ENCODE data around the gene RPS6KB1. TPM values are rescaled to one million over a fixed set of nuclear protein-coding genes. Genes with fewer than 3 reads are reported as not detected.

Gene RPS6KB1
- total RNA-seq, 2 experiments from 2014 or later, result 31.1 to 47.1 TPM

DNA sequence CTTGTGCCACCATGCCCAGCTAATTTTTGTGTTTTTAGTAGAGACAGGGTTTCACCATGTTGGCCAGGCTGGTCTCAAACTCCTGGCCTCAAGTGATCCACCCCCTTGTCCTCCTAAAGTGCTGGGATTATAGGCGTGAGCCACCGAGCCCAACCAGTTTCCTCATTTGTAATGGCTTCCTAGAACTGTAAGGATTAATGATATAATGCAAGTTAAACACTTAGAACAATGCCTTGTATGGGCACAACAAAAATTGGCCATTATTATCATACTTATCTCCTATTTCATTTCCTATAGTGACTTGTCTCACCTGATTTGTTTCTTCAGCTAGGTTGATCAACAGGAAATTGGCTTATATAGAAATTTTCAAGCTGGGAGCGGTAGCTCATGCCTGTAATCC is 14.3 kb upstream of the RPS6KB1 start:
- H3K4me2 ChIP-seq (ENCODE audit: low read length), result no peak overlapping the region
- BruUV-seq (replicated peaks), result no TSS peak
- no peak for DNase-seq (ENCODE audit: low spot score)
- no peaks in the 10 kb centered on the region for H3K4me1 ChIP-seq (ENCODE audit: insufficient read depth, low read length, poor library complexity, severe bottlenecking)
- no peaks in the 10 kb centered on the region for H3K9me2 ChIP-seq (ENCODE audit: insufficient read depth, low read length)
- H4K20me1 ChIP-seq (ENCODE audit: insufficient read depth, low read length), result no peaks in the 10 kb centered on the region
- no peak overlapping the region for H3K4me3 ChIP-seq (ENCODE audit: low read depth, low read length, poor library complexity, severe bottlenecking)
- H3K27ac ChIP-seq (ENCODE audit: low read depth, low read length, poor library complexity, severe bottlenecking), result no peak overlapping the region
- H3K9me3 ChIP-seq (ENCODE audit: low read length), result no peaks in the 10 kb centered on the region
- no peak for TF ChIP-seq EZH2phosphoT487 (IDR thresholded peaks at IDR 0.05; ENCODE audit: borderline replicate concordance, low read depth, low read length)
- TF ChIP-seq, protein P1, sequence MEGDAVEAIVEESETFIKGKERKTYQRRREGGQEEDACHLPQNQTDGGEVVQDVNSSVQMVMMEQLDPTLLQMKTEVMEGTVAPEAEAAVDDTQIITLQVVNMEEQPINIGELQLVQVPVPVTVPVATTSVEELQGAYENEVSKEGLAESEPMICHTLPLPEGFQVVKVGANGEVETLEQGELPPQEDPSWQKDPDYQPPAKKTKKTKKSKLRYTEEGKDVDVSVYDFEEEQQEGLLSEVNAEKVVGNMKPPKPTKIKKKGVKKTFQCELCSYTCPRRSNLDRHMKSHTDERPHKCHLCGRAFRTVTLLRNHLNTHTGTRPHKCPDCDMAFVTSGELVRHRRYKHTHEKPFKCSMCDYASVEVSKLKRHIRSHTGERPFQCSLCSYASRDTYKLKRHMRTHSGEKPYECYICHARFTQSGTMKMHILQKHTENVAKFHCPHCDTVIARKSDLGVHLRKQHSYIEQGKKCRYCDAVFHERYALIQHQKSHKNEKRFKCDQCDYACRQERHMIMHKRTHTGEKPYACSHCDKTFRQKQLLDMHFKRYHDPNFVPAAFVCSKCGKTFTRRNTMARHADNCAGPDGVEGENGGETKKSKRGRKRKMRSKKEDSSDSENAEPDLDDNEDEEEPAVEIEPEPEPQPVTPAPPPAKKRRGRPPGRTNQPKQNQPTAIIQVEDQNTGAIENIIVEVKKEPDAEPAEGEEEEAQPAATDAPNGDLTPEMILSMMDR (conservative IDR thresholded peaks at IDR 0.05; ENCODE audit: low read length), result no peak
- peaks cover 52% of the 10 kb centered on the region for H3K36me3 ChIP-seq (ENCODE audit: insufficient read depth, low read length)
- POLR2A ChIA-PET, result interaction anchor here (0.7 kb wide), 2 partner anchors 13 to 119 kb away, joined by 3 read pairs; no protein-coding TSS in a partner anchor
- H3K79me2 ChIP-seq (ENCODE audit: insufficient read depth, low read depth, low read length), result no peaks in the 10 kb centered on the region
- intact Hi-C loops (cut with micrococcal nuclease; ENCODE audit: unreplicated experiment), result no loop called here
- H2AFZ ChIP-seq (ENCODE audit: low read length), result no peak overlapping the region
- CTCF ChIA-PET (ENCODE audit: unreplicated experiment), result no interaction called here

DNA sequence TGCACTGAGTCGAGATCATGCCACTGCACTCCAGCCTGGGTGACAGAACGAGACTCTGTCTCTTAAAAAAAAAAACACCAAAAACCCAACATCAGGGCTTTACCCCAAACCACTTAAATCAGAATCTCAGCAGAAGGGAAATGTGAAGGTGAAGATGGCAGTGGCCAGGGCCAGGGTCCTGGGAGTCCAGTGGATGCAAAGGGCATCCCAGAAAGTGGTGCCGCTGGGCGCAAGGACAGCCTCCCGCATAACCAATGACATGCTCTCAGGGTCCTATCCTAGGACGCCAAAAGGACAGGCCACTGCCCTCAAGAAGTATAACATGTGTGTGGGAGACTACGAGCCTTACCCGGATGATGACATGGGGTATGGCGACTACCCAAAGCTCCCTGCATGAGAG is 8.1 kb upstream of the RPS6KB1 start:
- H3K4me2 ChIP-seq (ENCODE audit: low read length), result no peak overlapping the region
- intact Hi-C loops (cut with micrococcal nuclease; ENCODE audit: unreplicated experiment), result no loop called here

GRCh38 chr17:59888145-59888750 is 4.7 kb upstream of the RPS6KB1 start:
- H4K20me1 ChIP-seq (ENCODE audit: insufficient read depth, low read length), result no peaks in the 10 kb centered on the region
- TF ChIP-seq, protein P1 (conservative IDR thresholded peaks at IDR 0.05; ENCODE audit: low read length), result no peak
- TF ChIP-seq EZH2phosphoT487 (IDR thresholded peaks at IDR 0.05; ENCODE audit: borderline replicate concordance, low read depth, low read length), result no peak
- no peak overlapping the region for H2AFZ ChIP-seq (ENCODE audit: low read length)
- H3K4me2 ChIP-seq (ENCODE audit: low read length), result no peak overlapping the region
- ChIA-PET CTCF (ENCODE audit: unreplicated experiment) (no interaction called here), POLR2A (interaction anchor here (0.6 kb wide), 1 partner anchor 161 kb away, joined by 3 read pairs; no protein-coding TSS in a partner anchor)
- no peak overlapping the region for H3K27ac ChIP-seq (ENCODE audit: low read depth, low read length, poor library complexity, severe bottlenecking)
- peaks cover 4% of the 10 kb centered on the region for H3K4me1 ChIP-seq (ENCODE audit: insufficient read depth, low read length, poor library complexity, severe bottlenecking)
- peaks cover 21% of the 10 kb centered on the region; the same call in 1 of the 2 replicates for H3K79me2 ChIP-seq (ENCODE audit: insufficient read depth, low read depth, low read length)
- intact Hi-C loops (cut with micrococcal nuclease; ENCODE audit: unreplicated experiment), result no loop called here
- BruUV-seq (replicated peaks), result no TSS peak
- no peak for DNase-seq (ENCODE audit: low spot score)
- H3K36me3 ChIP-seq (ENCODE audit: insufficient read depth, low read length), result peaks cover 41% of the 10 kb centered on the region
- H3K4me3 ChIP-seq (ENCODE audit: low read depth, low read length, poor library complexity, severe bottlenecking), result no peak overlapping the region
- H3K9me3 ChIP-seq (ENCODE audit: low read length), result no peaks in the 10 kb centered on the region
- no peaks in the 10 kb centered on the region for H3K9me2 ChIP-seq (ENCODE audit: insufficient read depth, low read length)

More for the DNA sequence above, 8.1 kb upstream of the RPS6KB1 start:
- BruUV-seq (replicated peaks), result no TSS peak
- no peaks in the 10 kb centered on the region for H3K9me2 ChIP-seq (ENCODE audit: insufficient read depth, low read length)
- no peaks in the 10 kb centered on the region for H4K20me1 ChIP-seq (ENCODE audit: insufficient read depth, low read length)
- no peaks in the 10 kb centered on the region for H3K9me3 ChIP-seq (ENCODE audit: low read length)
- ChIA-PET CTCF (ENCODE audit: unreplicated experiment) (no interaction called here), POLR2A (no interaction called here)
- no peaks in the 10 kb centered on the region for H3K4me1 ChIP-seq (ENCODE audit: insufficient read depth, low read length, poor library complexity, severe bottlenecking)
- no peak overlapping the region for H2AFZ ChIP-seq (ENCODE audit: low read length)
- no peak for DNase-seq (ENCODE audit: low spot score)
- no peak overlapping the region for H3K27ac ChIP-seq (ENCODE audit: low read depth, low read length, poor library complexity, severe bottlenecking)
- H3K4me3 ChIP-seq (ENCODE audit: low read depth, low read length, poor library complexity, severe bottlenecking), result no peak overlapping the region
- no peak for TF ChIP-seq EZH2phosphoT487 (IDR thresholded peaks at IDR 0.05; ENCODE audit: borderline replicate concordance, low read depth, low read length)
- TF ChIP-seq, protein P1 (conservative IDR thresholded peaks at IDR 0.05; ENCODE audit: low read length), result no peak
- H3K79me2 ChIP-seq (ENCODE audit: insufficient read depth, low read depth, low read length), result no peaks in the 10 kb centered on the region
- H3K36me3 ChIP-seq (ENCODE audit: insufficient read depth, low read length), result peaks cover 41% of the 10 kb centered on the region
